ENCODE measurements around the gene UBASH3A.

The UBASH3A gene

DNA sequence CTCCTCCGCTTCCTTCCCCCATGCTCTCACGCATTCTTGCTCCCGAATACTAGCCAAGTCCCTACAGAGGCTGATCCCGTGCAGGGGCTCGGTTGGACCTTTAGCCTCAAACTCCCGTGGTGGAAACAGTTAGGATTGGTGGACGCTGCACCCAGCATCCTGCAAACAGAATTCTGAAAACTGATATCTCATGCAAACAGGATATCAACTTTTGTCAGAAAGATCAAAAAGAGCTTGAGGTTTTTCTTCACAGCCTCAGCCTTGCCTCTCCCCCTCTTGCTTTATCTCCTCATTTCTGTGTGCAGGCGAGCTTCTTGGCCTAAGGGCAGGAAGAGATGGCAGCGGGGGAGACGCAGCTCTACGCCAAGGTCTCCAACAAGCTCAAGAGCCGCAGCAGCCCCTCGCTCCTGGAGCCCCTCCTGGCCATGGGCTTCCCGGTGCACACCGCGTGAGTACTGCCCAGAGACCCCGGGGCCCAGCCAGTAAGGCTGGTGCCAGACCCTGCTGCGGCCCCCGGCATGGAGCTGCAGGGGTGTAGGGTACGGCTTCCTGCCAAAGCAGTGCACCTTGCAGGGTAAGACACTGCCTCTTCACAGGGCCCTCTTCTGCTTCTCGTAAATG lies at the start of gene UBASH3A:
Gene UBASH3A (plus strand): TSS at position 292 of the 621 bp plus-strand sequence. CDS start 44 bp downstream, at position 336.
- POLR2A ChIA-PET = no interaction called here
- CTCF ChIA-PET = interaction anchor here (0.7 to 2.4 kb wide), 8 partner anchors 9 to 94 kb away, joined by 3 to 12 read pairs (median 5); partner anchors contain the start of gene TMPRSS3
- TF ChIP-seq, protein P1, sequence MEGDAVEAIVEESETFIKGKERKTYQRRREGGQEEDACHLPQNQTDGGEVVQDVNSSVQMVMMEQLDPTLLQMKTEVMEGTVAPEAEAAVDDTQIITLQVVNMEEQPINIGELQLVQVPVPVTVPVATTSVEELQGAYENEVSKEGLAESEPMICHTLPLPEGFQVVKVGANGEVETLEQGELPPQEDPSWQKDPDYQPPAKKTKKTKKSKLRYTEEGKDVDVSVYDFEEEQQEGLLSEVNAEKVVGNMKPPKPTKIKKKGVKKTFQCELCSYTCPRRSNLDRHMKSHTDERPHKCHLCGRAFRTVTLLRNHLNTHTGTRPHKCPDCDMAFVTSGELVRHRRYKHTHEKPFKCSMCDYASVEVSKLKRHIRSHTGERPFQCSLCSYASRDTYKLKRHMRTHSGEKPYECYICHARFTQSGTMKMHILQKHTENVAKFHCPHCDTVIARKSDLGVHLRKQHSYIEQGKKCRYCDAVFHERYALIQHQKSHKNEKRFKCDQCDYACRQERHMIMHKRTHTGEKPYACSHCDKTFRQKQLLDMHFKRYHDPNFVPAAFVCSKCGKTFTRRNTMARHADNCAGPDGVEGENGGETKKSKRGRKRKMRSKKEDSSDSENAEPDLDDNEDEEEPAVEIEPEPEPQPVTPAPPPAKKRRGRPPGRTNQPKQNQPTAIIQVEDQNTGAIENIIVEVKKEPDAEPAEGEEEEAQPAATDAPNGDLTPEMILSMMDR (IDR thresholded peaks at IDR 0.05; ENCODE audit: control extremely low read depth, extremely low read depth, low read depth, missing control alignments) = no peak
- no peak for DNase-seq (ENCODE audit: extremely low spot score)

- POLR2A ChIA-PET = no interaction called here
- DNase-seq (ENCODE audit: extremely low spot score) = no peak
- CTCF ChIA-PET = interaction anchor here (1.5 to 2.2 kb wide), 2 partner anchors 14 to 97 kb away, joined by 4 to 8 read pairs; no protein-coding TSS in a partner anchor
- TF ChIP-seq, protein P1 (IDR thresholded peaks at IDR 0.05; ENCODE audit: control extremely low read depth, extremely low read depth, low read depth, missing control alignments) = no peak
Measured at GRCh38 chr21:42356046-42356445, 47.7 kb upstream of the UBASH3A start.

- ChIA-PET POLR2A (no interaction called here), CTCF (interaction anchor here (1.5 to 2.2 kb wide), 4 partner anchors 15 to 98 kb away, joined by 3 to 8 read pairs (median 4); no protein-coding TSS in a partner anchor)
- TF ChIP-seq, protein P1 (IDR thresholded peaks at IDR 0.05; ENCODE audit: control extremely low read depth, extremely low read depth, low read depth, missing control alignments) = no peak
Measured at GRCh38 chr21:42356650-42357049, 47.1 kb upstream of the UBASH3A start.

DNA sequence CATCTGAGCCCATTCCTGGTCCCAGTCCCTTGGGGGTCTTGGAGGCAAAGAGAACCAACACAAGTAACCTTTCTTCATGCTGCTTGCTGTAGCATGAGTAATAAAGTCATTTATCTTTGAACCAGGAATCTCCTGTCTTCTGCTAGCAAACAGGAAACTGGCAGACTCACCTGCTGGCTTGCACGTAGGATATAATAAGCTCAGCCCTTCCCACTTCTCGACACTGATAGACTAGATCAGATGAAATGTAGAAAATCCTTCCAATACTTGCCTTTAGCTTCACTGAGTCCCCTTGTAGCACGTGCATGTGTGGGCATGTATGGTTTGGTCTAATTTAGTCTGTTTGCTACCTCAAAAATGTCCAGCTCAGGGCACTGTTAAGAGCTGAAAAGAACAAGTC lies 46.4 kb upstream of the UBASH3A start:
- ChIA-PET POLR2A (no interaction called here), CTCF (interaction anchor here (1.5 to 2.2 kb wide), 4 partner anchors 16 to 99 kb away, joined by 3 to 8 read pairs (median 4); no protein-coding TSS in a partner anchor)
- no peak for DNase-seq (ENCODE audit: extremely low spot score)
- TF ChIP-seq, protein P1 (IDR thresholded peaks at IDR 0.05; ENCODE audit: control extremely low read depth, extremely low read depth, low read depth, missing control alignments) = no peak

More at GRCh38 chr21:42356650-42357049, 47.1 kb upstream of the UBASH3A start:
- DNase-seq (ENCODE audit: extremely low spot score) = no peak

GRCh38 chr21:42358261-42358660 lies 45.4 kb upstream of the UBASH3A start:
- ChIA-PET POLR2A (no interaction called here), CTCF (interaction anchor here (1.6 kb wide), 1 partner anchor 48 kb away, joined by 4 read pairs; no protein-coding TSS in a partner anchor)
- TF ChIP-seq, protein P1 (IDR thresholded peaks at IDR 0.05; ENCODE audit: control extremely low read depth, extremely low read depth, low read depth, missing control alignments) = no peak
- DNase-seq (ENCODE audit: extremely low spot score) = no peak

GRCh38 chr21:42358937-42359336 lies 44.8 kb upstream of the UBASH3A start:
- ChIA-PET CTCF (interaction anchor here (1.7 kb wide), 1 partner anchor 63 kb away, joined by 3 read pairs; no protein-coding TSS in a partner anchor), POLR2A (no interaction called here)
- DNase-seq (ENCODE audit: extremely low spot score) = no peak
- TF ChIP-seq, protein P1 (IDR thresholded peaks at IDR 0.05; ENCODE audit: control extremely low read depth, extremely low read depth, low read depth, missing control alignments) = no peak
